ENCODE data around the gene ERGIC2.
"Not testable (repeated sequence)": the region's sequence is repeated elsewhere in the genome, so short reads cannot be mapped to it uniquely, and the experiment has no call there.

The ERGIC2 gene

GRCh38 chr12:29385194-29385593 lies 4.2 kb upstream of the ERGIC2 start:
- H3K4me3 ChIP-seq (ENCODE audit: low read length); DNase-seq (ENCODE audit: low read depth, low spot score): not testable (repeated sequence)

DNA sequence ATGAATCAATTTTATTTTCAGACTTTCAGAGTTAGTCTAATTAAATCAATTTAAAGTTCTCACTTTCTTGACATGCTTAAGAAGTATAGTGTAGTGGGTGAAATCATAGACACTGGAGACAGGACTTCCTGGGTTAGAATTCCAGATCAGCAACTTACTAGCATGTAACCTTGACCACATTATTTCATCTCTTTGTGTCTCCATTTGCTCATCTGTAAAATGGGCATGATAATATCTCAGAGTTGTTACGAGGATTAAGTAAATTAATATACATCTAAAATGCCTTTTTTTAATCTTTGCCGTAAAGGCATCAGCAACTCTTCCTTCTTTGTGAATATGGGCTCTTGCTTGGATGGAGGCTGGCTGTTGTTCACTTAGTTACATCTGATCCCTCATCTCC lies 1.3 kb upstream of the ERGIC2 start:
- no peak overlapping the region for H3K4me3 ChIP-seq (ENCODE audit: low read length)
- DNase-seq (ENCODE audit: low read depth, low spot score), result no peak

- H3K4me3 ChIP-seq (ENCODE audit: low read length), result no peak overlapping the region
- DNase-seq (ENCODE audit: low read depth, low spot score), result no peak
Measured at GRCh38 chr12:29376118-29376517, 4.9 kb downstream of the ERGIC2 start.

GRCh38 chr12:29374913-29375312 lies 6.1 kb downstream of the ERGIC2 start:
- DNase-seq (ENCODE audit: low read depth, low spot score), result no peak
- H3K4me3 ChIP-seq (ENCODE audit: low read length), result no peak overlapping the region

DNA sequence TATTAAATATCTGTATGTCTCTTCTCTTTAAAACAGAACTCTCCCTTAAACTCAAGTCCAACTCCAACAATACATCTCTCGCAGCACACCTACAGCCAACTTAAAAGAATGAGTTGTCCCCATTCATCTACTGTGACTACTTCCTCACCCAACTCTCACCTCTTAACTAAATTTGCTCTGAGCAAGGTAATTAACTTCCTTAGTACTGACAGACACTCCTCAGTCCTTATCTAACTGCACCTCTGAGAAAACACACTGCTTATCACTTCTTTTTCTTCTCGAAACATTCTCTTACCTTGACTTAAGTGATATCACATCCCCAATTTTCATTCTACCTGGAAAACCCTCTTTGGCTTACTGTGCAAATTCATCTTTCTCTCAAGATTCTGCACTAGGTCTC lies 7.0 kb downstream of the ERGIC2 start:
- no peak overlapping the region for H3K4me3 ChIP-seq (ENCODE audit: low read length)
- no peak for DNase-seq (ENCODE audit: low read depth, low spot score)

- no peak overlapping the region for H3K4me3 ChIP-seq (ENCODE audit: low read length)
- no peak for DNase-seq (ENCODE audit: low read depth, low spot score)
Measured at GRCh38 chr12:29365091-29365490, 15.9 kb downstream of the ERGIC2 start.

GRCh38 chr12:29354954-29355353 lies 26.0 kb downstream of the ERGIC2 start:
- no peak for DNase-seq (ENCODE audit: low read depth, low spot score)
- no peak overlapping the region for H3K4me3 ChIP-seq (ENCODE audit: low read length)

DNA sequence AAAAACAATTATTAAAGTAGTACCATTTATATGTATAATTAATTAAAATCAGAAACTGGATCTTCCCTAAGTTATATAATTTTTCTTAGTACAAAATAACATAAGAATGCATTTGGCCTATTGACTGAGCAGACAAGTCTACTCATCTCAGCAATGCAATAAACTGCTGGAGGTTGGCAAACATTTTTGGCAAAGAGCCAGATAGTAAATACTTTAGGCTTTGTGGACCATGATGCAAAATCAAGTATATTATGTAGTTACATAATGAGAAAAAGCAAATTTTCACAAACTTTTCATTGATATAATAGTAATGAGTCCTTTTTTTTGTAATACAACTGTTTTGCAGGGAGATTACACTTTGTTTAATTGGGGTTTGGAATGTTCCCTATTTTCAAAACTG lies 30.9 kb downstream of the ERGIC2 start:
- no peak for DNase-seq (ENCODE audit: low read depth, low spot score)
- H3K4me3 ChIP-seq (ENCODE audit: low read length), result no peak overlapping the region

- DNase-seq (ENCODE audit: low read depth, low spot score), result no peak
- no peak overlapping the region for H3K4me3 ChIP-seq (ENCODE audit: low read length)
Measured at GRCh38 chr12:29346769-29347421, 34.1 kb downstream of the ERGIC2 start.

DNA sequence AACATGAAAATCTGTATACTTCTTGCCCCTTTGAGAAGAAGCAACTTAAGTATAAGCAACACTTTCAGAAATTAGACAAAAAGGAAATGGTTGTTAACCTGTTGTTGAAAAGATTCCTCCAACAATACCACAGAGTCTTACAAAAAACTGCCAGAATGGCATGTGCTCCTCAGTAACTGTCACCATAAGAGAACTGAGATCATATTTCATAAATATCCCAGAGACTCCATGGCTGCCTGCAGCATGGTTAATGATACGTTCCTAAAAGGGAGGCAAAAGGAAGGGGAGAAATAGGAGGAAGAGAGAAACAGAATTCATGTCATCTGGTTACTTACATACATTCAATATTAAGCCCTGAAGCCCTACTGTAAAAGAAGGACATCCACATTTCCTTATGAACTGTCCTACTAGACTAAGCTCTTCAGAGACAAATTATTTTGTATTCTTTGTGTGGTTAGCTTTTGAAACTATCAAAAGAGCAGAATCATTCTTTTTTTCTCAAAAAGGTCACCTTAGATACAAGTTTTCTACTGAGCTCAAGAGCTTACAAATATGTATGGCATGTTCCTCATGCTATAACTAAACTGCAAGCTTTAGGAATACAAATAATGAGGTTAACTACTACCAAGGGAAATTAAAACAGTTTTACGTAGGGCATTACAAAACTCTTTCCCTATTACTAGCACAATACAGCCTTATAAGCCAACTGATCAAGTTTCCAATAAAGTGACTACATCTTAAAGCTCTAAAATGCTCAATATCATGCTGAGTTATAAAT lies 37.8 kb downstream of the ERGIC2 start:
- no peak overlapping the region for H3K4me3 ChIP-seq (ENCODE audit: low read length)
- DNase-seq (ENCODE audit: low read depth, low spot score), result no peak

GRCh38 chr12:29337325-29337724 lies 43.6 kb downstream of the ERGIC2 start:
- no peak for DNase-seq (ENCODE audit: low read depth, low spot score)
- H3K4me3 ChIP-seq (ENCODE audit: low read length), result no peak overlapping the region

DNA sequence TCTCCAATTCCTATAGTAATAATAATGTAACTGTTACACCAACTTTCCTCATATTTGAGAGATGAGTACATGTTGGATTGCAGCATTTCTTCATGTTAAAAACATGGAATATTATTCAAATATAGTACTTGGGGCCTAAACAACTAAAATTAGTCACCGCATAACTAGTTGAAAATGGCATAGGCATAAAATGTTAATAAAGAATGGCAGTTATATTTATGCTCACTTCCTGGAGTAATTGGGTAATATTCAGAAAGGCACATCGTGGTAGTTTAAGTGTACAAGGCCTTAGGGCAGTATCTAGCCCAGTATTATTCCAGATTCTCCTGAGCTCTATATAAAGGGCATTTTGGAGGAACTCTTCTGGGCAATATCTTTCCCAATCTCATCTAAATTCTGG lies 46.0 kb downstream of the ERGIC2 start:
- no peak for DNase-seq (ENCODE audit: low read depth, low spot score)

GRCh38 chr12:29333178-29333577 lies 47.8 kb downstream of the ERGIC2 start:
- no peak for DNase-seq (ENCODE audit: low read depth, low spot score)
- no peak overlapping the region for H3K4me3 ChIP-seq (ENCODE audit: low read length)

More for the DNA sequence above, 46.0 kb downstream of the ERGIC2 start:
- H3K4me3 ChIP-seq (ENCODE audit: low read length), result no peak overlapping the region

- no peak for DNase-seq (ENCODE audit: low read depth, low spot score)
- no peak overlapping the region for H3K4me3 ChIP-seq (ENCODE audit: low read length)
Measured at GRCh38 chr12:29329411-29329810, 51.6 kb downstream of the ERGIC2 start.

- no peak for DNase-seq (ENCODE audit: low read depth, low spot score)
- H3K4me3 ChIP-seq (ENCODE audit: low read length), result no peak overlapping the region
Measured at GRCh38 chr12:29322157-29322556, 58.8 kb downstream of the ERGIC2 start.

DNA sequence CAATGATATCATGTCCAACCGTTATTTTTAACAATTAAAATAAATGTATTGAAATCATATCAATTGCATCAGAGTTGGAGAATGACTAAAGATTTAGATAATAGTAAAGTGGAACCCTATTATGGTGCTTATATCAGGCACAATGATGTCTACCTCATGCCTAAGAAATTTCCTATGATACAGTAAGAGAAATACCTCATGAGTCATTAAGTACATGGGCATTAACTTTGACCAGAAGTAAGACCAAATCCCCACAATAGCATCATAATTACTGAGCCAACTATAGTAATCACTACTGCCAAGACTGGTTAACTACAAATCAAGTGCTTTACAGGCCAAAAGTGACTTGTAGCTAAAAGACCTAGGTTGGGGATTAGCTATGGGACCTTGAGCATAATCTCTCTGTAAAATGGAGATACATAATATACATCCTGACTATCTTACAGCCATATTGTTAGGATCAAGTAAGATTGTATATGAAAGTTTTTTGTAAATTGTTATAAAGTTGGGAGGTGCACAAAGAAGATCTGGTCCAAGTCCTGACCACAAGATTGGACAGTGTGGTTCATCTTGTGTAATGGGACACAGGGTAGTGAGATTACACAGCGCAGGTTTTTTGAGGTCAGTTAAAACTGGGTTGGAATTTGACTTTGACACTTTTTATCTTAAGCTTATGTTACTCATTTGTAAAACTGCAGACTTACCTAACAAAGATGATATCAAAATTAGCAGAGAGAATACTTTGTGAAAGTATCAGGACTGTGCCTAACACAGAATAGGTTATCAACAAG lies 60.5 kb downstream of the ERGIC2 start:
- H3K4me3 ChIP-seq (ENCODE audit: low read length), result no peak overlapping the region
- DNase-seq (ENCODE audit: low read depth, low spot score), result no peak

DNA sequence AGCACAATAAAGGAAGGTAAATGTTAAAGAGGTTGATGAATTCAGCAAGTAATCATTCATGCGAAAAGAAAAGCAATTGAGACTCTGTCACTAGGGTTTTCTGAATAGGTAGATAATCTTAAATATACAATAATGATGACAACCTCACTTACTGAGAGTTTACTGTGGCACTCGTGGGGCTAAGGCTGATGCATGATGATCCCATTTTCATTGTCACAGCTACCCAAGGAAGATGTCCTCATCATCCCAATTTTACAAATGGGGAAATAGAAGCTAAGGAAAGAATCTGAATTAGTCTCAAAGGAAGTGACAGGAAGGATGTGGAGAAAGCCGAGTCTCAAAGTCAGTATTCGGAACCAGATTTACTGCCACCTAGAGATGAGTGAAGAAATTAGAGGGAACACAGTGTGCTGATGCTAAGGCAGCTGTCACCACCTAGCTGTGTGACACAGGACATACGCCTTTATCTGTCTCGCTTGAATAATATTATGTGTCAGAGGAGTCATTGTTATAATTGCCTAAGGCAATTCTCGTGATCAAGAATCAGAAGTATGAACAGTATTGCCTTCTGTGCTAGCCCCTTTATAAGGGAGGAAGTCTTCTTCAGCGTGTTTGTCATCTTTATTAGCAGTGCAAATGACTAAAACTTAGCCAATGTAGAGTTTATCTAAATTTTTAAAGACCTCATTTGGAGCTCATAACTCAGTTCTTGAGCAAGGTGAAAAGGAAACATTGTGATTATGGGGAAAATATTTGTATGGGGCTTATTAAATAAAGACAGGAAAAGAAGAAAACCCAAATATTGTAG lies 63.2 kb downstream of the ERGIC2 start:
- DNase-seq (ENCODE audit: low read depth, low spot score), result peak; percentile 76
- no peak overlapping the region for H3K4me3 ChIP-seq (ENCODE audit: low read length)

DNA sequence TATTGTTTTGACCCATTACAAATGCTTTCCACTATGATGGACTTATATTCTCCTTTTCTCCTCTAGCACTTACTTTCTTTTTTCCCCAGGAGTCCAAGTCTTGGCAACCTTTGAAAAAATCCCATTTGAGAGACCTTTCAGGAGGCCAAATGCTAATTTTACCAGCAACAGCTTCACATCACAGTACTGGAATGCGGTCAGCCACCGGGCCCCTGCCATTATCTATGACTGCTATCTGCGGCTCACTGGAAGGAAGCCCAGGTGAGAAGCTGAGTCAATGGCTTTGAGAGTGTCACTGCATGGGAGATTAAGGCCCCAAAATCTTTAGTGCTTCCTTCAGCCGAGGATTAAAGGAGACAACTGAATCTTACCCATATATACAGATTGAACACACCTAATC lies 64.2 kb downstream of the ERGIC2 start:
- no peak overlapping the region for H3K4me3 ChIP-seq (ENCODE audit: low read length)
- no peak for DNase-seq (ENCODE audit: low read depth, low spot score)

GRCh38 chr12:29314416-29314815 lies 66.6 kb downstream of the ERGIC2 start:
- DNase-seq (ENCODE audit: low read depth, low spot score), result no peak
- H3K4me3 ChIP-seq (ENCODE audit: low read length), result no peak overlapping the region
